Sigmoid colon (tissue), 4 donors: Measurements from ENCODE around the gene PALMD.

Experiments used
- POLR2AphosphoS5 ChIP-seq, 4 donors: sonication (generic); formaldehyde crosslinking; IDR thresholded peaks; one replicate each; pipeline ENCODE4 v1.6.1; 2017; ENCODE audit warnings: antibody characterized with exemption in 4 of 4
- TF ChIP-seq, protein P1 (sequence below), 4 experiments: fragments of 450-650 bp in 3 of 4; fragments of 200-600 bp in 1 of 4; IDR thresholded peaks; one replicate each; pipeline ENCODE4 v1.5.1; 2016 to 2019; ENCODE audit warnings: antibody characterized with exemption in 4 of 4, mild to moderate bottlenecking in 3 of 4, moderate library complexity in 2 of 4

DNA sequence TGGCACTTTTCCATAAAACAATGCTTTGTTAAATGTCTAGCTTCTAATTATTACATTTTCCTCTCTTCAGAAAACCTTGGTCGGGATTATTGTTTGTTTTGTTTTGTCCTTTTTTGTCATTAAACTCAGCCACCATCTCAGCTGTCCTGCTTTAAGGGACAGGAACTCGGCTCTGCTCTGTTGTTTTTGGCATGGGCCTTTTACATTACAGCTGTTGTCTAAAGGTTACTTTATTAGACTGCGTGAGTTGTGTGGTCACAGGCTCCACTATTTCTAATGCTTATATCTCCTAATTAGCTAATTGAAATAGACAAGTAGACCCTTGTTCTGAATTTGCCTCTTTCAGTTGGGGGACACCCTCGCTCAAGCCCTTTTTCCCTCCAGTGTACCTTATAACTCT, 1.6 kb downstream of the PALMD start:
- TF ChIP-seq, protein P1, sequence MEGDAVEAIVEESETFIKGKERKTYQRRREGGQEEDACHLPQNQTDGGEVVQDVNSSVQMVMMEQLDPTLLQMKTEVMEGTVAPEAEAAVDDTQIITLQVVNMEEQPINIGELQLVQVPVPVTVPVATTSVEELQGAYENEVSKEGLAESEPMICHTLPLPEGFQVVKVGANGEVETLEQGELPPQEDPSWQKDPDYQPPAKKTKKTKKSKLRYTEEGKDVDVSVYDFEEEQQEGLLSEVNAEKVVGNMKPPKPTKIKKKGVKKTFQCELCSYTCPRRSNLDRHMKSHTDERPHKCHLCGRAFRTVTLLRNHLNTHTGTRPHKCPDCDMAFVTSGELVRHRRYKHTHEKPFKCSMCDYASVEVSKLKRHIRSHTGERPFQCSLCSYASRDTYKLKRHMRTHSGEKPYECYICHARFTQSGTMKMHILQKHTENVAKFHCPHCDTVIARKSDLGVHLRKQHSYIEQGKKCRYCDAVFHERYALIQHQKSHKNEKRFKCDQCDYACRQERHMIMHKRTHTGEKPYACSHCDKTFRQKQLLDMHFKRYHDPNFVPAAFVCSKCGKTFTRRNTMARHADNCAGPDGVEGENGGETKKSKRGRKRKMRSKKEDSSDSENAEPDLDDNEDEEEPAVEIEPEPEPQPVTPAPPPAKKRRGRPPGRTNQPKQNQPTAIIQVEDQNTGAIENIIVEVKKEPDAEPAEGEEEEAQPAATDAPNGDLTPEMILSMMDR (IDR thresholded peaks at IDR 0.05): no peak
- no peak for TF ChIP-seq POLR2AphosphoS5 (IDR thresholded peaks at IDR 0.05)
